ENCODE results near the gene C2orf78. TPM values are rescaled to one million over a fixed set of nuclear protein-coding genes. Genes with fewer than 3 reads are reported as not detected.

The C2orf78 gene
- total RNA-seq, 6 experiments from 2014 or later, result not detected

GRCh38 chr2:73852020-73852419, 68.0 kb downstream of the C2orf78 start:
- no peak for TF ChIP-seq CTCF (IDR thresholded peaks at IDR 0.05)
- Mint-ChIP-seq H3K27me3 (ENCODE audit: insufficient read depth) (peaks cover 2% of the 10 kb centered on the region), H3K27ac (no peak overlapping the region), H3K36me3 (ENCODE audit: low read depth) (peaks cover 20% of the 10 kb centered on the region), H3K4me3 (no peak overlapping the region), H3K9me3 (no peaks in the 10 kb centered on the region), H3K4me1 (ENCODE audit: low read depth) (peaks cover 19% of the 10 kb centered on the region)
- peak; percentile 65 for DNase-seq

GRCh38 chr2:73855526-73855925, 71.5 kb downstream of the C2orf78 start:
- H3K27ac Mint-ChIP-seq, result no peak overlapping the region

GRCh38 chr2:73856214-73856613, 72.2 kb downstream of the C2orf78 start:
- Mint-ChIP-seq H3K4me1 (ENCODE audit: low read depth) (peaks cover 49% of the 10 kb centered on the region), H3K9me3 (no peaks in the 10 kb centered on the region), H3K27ac (peak overlapping the region; percentile 58), H3K36me3 (ENCODE audit: low read depth) (peaks cover 15% of the 10 kb centered on the region), H3K4me3 (peak overlapping the region; percentile 16; the same call in 1 of the 2 replicates), H3K27me3 (ENCODE audit: insufficient read depth) (peaks cover 2% of the 10 kb centered on the region)
- peak; percentile 85 for DNase-seq
- no peak for TF ChIP-seq CTCF (IDR thresholded peaks at IDR 0.05)

More at GRCh38 chr2:73855526-73855925, 71.5 kb downstream of the C2orf78 start:
- Mint-ChIP-seq H3K4me1 (ENCODE audit: low read depth) (peaks cover 46% of the 10 kb centered on the region), H3K9me3 (no peaks in the 10 kb centered on the region), H3K36me3 (ENCODE audit: low read depth) (peaks cover 13% of the 10 kb centered on the region), H3K27me3 (ENCODE audit: insufficient read depth) (peaks cover 2% of the 10 kb centered on the region), H3K4me3 (no peak overlapping the region)
- no peak for TF ChIP-seq CTCF (IDR thresholded peaks at IDR 0.05)
- no peak for DNase-seq

- no peak for TF ChIP-seq CTCF (IDR thresholded peaks at IDR 0.05)
- Mint-ChIP-seq H3K9me3 (no peaks in the 10 kb centered on the region), H3K4me3 (no peak overlapping the region), H3K4me1 (ENCODE audit: low read depth) (peaks cover 49% of the 10 kb centered on the region), H3K36me3 (ENCODE audit: low read depth) (peaks cover 33% of the 10 kb centered on the region), H3K27me3 (ENCODE audit: insufficient read depth) (peaks cover 2% of the 10 kb centered on the region), H3K27ac (peak overlapping the region; percentile 34; the same call in 1 of the 2 replicates)
- peak; percentile 89 for DNase-seq
Observed at GRCh38 chr2:73859721-73860586, 76.0 kb downstream of the C2orf78 start.

GRCh38 chr2:73862987-73863386, 79.0 kb downstream of the C2orf78 start:
- no peak for TF ChIP-seq CTCF (IDR thresholded peaks at IDR 0.05)
- H3K36me3 Mint-ChIP-seq (ENCODE audit: low read depth), result peaks cover 52% of the 10 kb centered on the region
- H3K4me3 Mint-ChIP-seq, result no peak overlapping the region
- H3K27ac Mint-ChIP-seq, result no peak overlapping the region
- H3K4me1 Mint-ChIP-seq (ENCODE audit: low read depth), result peaks cover 23% of the 10 kb centered on the region
- no peak for DNase-seq
- no peaks in the 10 kb centered on the region for H3K9me3 Mint-ChIP-seq
- peaks cover 2% of the 10 kb centered on the region; the same call in 1 of the 2 replicates for H3K27me3 Mint-ChIP-seq (ENCODE audit: insufficient read depth)

Other genes with a start within 250 kb of the C2orf78 start
- not detected for gene NAT8, start 141.8 kb upstream of the C2orf78 start, total RNA-seq (2021; fragmentation: NEBNext Ultra II Directional; extraction: Animal tissue kit (Norgen Biotek cat#: 25700))
- gene TPRKB, start 46.8 kb upstream of the C2orf78 start, total RNA-seq (2021; fragmentation: NEBNext Ultra II Directional; extraction: Animal tissue kit (Norgen Biotek cat#: 25700)), result 10 to 100 TPM; 17.6 to 26.3 (median 22.8) TPM
- gene DUSP11, start 4.1 kb upstream of the C2orf78 start, total RNA-seq (2021; fragmentation: NEBNext Ultra II Directional; extraction: Animal tissue kit (Norgen Biotek cat#: 25700)), result 10 to 100 TPM; 21.6 to 24.2 (median 23.1) TPM
- gene STAMBP, start 44.8 kb downstream of the C2orf78 start, total RNA-seq (2021; fragmentation: NEBNext Ultra II Directional; extraction: Animal tissue kit (Norgen Biotek cat#: 25700)), result 10 to 100 TPM; 31.6 to 37.2 (median 34.5) TPM
- gene ACTG2, start 108.8 kb downstream of the C2orf78 start, total RNA-seq (2021; fragmentation: NEBNext Ultra II Directional; extraction: Animal tissue kit (Norgen Biotek cat#: 25700)), result 1 to 10 TPM in 4 of 6 experiments, under 1 TPM in 2; 0.17 to 2.3 (median 2.1) TPM
- 10 to 100 TPM; 63.2 to 73.3 (median 69.3) TPM for gene DGUOK, start 142.7 kb downstream of the C2orf78 start, total RNA-seq (2021; fragmentation: NEBNext Ultra II Directional; extraction: Animal tissue kit (Norgen Biotek cat#: 25700))
- 1 to 10 TPM; 3.2 to 3.7 (median 3.4) TPM for gene TET3, start 200.7 kb downstream of the C2orf78 start, total RNA-seq (2021; fragmentation: NEBNext Ultra II Directional; extraction: Animal tissue kit (Norgen Biotek cat#: 25700))